Fibroblast of the aortic adventitia (primary cell): Measurements from ENCODE around the gene RAP1GAP. TPM values are rescaled to one million over a fixed set of nuclear protein-coding genes. Genes with fewer than 3 reads are reported as not detected.

ENCODE experiments used
- DNase-seq: peaks from one replicate; pipeline ENCODE4 v3.0.0-alpha.2; 2010; ENCODE audit warnings: low read depth
- H3K4me3 ChIP-seq: 2 replicates; pipeline ENCODE4 v1.5.1; 2011; ENCODE audit warnings: low read depth, mild to moderate bottlenecking, control low read depth, low read length, moderate library complexity
- total RNA-seq: library from RNA; depleted of rRNA; stranded (reverse); fragments of >200 nt; gene quantifications from 2 replicates; pipeline ENCODE4 v1.2.3, GENCODE V29; 2012; ENCODE audit warnings: low replicate concordance
- TF ChIP-seq, protein P1 (sequence below): IDR thresholded peaks from 2 replicates; pipeline ENCODE4 v1.5.1; 2011; ENCODE audit warnings: mild to moderate bottlenecking, low read length, control low read depth, inconsistent platforms; ENCODE audit not compliant: insufficient read depth

Gene RAP1GAP
- total RNA-seq, 1 donor, result 0.09 TPM

GRCh38 chr1:21665711-21666575 is 3.2 kb downstream of the RAP1GAP start:
- TF ChIP-seq, protein P1, sequence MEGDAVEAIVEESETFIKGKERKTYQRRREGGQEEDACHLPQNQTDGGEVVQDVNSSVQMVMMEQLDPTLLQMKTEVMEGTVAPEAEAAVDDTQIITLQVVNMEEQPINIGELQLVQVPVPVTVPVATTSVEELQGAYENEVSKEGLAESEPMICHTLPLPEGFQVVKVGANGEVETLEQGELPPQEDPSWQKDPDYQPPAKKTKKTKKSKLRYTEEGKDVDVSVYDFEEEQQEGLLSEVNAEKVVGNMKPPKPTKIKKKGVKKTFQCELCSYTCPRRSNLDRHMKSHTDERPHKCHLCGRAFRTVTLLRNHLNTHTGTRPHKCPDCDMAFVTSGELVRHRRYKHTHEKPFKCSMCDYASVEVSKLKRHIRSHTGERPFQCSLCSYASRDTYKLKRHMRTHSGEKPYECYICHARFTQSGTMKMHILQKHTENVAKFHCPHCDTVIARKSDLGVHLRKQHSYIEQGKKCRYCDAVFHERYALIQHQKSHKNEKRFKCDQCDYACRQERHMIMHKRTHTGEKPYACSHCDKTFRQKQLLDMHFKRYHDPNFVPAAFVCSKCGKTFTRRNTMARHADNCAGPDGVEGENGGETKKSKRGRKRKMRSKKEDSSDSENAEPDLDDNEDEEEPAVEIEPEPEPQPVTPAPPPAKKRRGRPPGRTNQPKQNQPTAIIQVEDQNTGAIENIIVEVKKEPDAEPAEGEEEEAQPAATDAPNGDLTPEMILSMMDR, result no peak
- peak; percentile 31 for DNase-seq
- H3K4me3 ChIP-seq, result no peak overlapping the region

- TF ChIP-seq, protein P1, result no peak
- H3K4me3 ChIP-seq, result no peak overlapping the region
- no peak for DNase-seq
These were observed 4.2 kb downstream of the RAP1GAP start for GRCh38 chr1:21664806-21665588.

DNA sequence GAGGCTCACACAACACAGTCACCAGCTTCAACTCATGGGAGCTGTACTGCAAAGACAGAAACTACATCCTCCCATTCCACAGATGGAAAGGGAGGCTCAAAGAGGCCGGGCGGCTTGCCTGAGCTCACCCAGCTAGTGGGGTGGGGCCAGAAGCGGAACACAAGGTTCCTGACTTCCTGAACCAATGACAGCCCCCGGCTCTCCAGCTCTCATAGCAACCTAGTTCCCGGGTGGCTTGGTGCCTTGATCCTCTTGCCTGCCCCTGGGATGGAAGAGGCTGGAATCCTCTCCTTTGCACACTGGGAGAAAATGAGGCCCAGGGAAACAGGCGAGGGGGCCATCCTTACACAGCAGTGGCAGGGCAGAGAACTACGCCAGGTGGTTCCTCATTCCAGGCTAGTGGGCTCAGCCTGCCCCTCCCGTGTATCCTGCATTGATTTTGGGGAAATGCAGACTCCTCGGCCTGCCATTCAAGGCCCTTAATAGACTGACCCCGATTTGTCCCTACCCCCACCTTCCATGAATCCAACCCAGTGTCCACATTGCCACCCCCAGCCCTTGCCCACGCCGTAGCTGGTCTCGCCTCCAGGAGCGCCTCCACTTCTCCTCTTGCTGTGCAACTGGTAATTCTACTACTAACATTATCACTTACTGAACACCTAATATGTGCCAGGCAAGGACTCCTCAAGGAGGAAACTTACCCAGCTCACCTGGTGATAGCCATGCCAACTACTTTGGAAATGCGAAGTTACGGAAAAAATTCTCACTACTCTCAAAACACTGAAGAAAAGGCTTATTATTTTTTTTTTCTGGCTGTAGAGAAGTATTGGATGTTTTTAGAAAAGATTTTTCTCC is 5.0 kb downstream of the RAP1GAP start:
- no peak for DNase-seq
- TF ChIP-seq, protein P1, result no peak
- no peak overlapping the region for H3K4me3 ChIP-seq

- no peak overlapping the region for H3K4me3 ChIP-seq
- TF ChIP-seq, protein P1, result no peak
- no peak for DNase-seq
These were observed 5.8 kb downstream of the RAP1GAP start for GRCh38 chr1:21663248-21663950.

GRCh38 chr1:21662426-21663247 is 6.5 kb downstream of the RAP1GAP start:
- H3K4me3 ChIP-seq, result no peak overlapping the region
- DNase-seq, result no peak
- TF ChIP-seq, protein P1, result no peak
